Motor neuron (in vitro differentiated cells): ENCODE data around the gene PDLIM7. TPM values are rescaled to one million over a fixed set of nuclear protein-coding genes. Genes with fewer than 3 reads are reported as not detected.

Source experiments
- ATAC-seq, 8 experiments: fragments of 200-7000 bp; cut with Tn5 transposase; replicated peaks in 6 of 8; 2 replicates each; pipeline ENCODE4 v1.8.0; 2021; ENCODE audit warnings: mild to moderate bottlenecking in 8 of 8, moderate library complexity in 8 of 8
- H3K27ac ChIP-seq, 2 donors: fragments of 250-450 bp; sonication (Bioruptor Pico); 2 replicates each; pipeline ENCODE4 v1.9.0; 2021; ENCODE audit warnings: antibody characterized with exemption in 2 of 2, mild to moderate bottlenecking in 2 of 2, moderate library complexity in 1 of 2
- H3K4me1 ChIP-seq, 2 donors: fragments of 250-450 bp; sonication (Bioruptor Pico); replicated peaks in 1 of 2; 2 replicates each; pipeline ENCODE4 v1.6.1; 2021; ENCODE audit warnings: antibody characterized with exemption in 2 of 2, mild to moderate bottlenecking in 2 of 2, moderate library complexity in 1 of 2
- H3K4me3 ChIP-seq, 5 donors: fragments of 250-450 bp; sonication (Bioruptor Pico); 2 replicates each; pipeline ENCODE4 v1.9.0; 2021; ENCODE audit warnings: antibody characterized with exemption in 5 of 5, mild to moderate bottlenecking in 5 of 5, moderate library complexity in 4 of 5
- WGBS, 10 experiments: fragments of 450-650 bp; shearing (Covaris generic); methylation state at CpG; one replicate each; pipeline ENCODE4 v1.0.0; 2022; 5-methylcytosine and 5-hydroxymethylcytosine counted together
- in situ Hi-C, 9 experiments: fragments of 400-800 bp; cut with MboI; loops; one replicate each; pipeline ENCODE4 v1.15.0; 2021; ENCODE audit warnings: low sequenced_read_pairs in 9 of 9, low pct_unique_long_range_greater_than_20kb in 2 of 9; ENCODE audit not compliant: unreplicated experiment in 9 of 9
- total RNA-seq, 8 experiments: library from RNA; unstranded; fragments of 300-600 nt; gene quantifications; 2 replicates each; pipeline versions ENCODE4 v1.2.3 to v1.2.4, GENCODE V29; 2022

The PDLIM7 gene
- total RNA-seq, 8 experiments from 2014 or later = 24.6 to 116 (median 54.3) TPM

DNA sequence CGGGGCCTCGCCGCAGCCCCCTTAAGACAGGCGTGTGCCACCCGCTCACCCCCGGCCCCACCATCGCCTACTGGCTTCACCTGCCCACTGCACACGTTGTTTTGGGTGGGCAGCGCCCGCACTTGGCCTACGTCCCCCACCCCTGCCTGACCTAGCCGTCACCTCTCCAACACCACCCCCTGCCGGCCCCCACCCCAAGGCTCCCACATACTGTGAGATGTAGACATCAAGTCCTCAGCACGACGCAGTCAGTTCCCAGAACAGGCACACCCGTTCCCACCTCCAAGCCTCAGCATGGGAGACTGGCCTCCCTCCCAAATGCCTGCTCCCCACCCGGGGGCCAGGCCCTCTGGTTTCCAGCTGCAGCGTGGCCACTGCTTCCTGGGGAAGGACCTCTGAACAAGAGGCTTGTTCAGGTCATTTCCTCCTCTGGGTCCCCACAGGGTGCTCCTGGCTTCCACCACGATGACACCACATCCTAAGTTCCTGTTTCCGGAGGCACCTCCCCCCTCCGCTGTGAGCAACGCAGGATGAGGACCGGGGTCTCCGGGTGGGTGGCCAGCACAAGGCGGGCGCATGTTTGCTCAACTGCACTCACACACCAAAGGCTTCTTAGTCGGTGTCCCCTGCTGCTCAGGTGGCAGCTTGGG, 35.3 kb downstream of the PDLIM7 start:
- ATAC-seq = peak in 2 of 8 experiments; percentile 7 to 10
- Histone ChIP-seq H3K4me1 (peaks cover 8 to 22% of the 10 kb centered on the region in 2 donors), H3K4me3 (no peak overlapping the region), H3K27ac (no peak overlapping the region)
- in situ Hi-C loops = no loop called here
- WGBS, 10 experiments = 83 to 100% methylated on average over 1 of the region's 27 CpGs; no CpG with 5 or more reads in 8 of the 10 experiments

DNA sequence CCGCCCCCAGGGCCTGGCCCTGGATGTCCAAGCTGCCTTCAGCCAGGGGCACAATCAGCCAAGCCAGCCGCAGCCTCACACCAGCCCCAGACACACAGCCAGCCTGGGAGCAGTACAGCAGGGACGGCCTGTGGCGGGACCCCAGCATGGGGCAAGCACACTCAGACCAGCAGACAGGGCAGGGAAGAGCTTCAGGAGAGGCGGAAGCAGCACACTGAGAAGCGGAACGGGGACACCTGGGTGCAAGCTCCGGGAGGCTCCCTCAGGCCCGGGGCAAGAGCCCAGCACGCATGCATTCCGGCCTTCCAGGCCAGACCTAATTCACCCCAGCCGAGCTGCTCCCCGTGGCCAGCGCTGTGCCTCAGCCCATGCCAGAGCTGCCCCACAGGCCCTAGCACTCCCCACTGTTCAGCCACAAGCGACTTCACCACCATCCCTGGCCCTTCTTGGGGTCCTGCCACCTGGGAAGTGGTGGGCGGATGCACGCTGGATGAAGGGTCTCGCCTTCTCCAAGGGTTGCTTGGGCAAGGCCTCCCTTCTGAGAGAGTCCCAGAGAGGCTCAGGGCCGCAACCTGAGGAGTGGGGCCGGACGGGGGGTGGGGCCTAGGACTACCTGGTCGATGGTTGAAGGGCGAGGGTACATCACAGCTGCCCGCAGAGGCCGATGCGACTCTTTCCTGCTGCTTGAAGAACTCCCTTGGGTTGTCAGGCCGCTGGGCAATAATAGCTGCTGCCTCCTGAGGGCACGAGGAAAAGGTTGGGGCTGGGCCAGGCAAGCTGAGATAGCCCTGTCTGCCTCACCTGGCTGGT, 37.4 kb downstream of the PDLIM7 start:
- peak in 1 of 8 experiments; percentile 1 for ATAC-seq
- Histone ChIP-seq H3K27ac (peak overlapping the region in 1 of 2 donors; percentile 42), H3K4me3 (no peak overlapping the region), H3K4me1 (peaks cover 15 to 30% of the 10 kb centered on the region in 2 donors)
- WGBS, 10 experiments = 91 to 100% (median 93%) methylated on average over 1 to 9 of the region's 28 CpGs; no CpG with 5 or more reads in 5 of the 10 experiments
- in situ Hi-C loops = no loop called here

DNA sequence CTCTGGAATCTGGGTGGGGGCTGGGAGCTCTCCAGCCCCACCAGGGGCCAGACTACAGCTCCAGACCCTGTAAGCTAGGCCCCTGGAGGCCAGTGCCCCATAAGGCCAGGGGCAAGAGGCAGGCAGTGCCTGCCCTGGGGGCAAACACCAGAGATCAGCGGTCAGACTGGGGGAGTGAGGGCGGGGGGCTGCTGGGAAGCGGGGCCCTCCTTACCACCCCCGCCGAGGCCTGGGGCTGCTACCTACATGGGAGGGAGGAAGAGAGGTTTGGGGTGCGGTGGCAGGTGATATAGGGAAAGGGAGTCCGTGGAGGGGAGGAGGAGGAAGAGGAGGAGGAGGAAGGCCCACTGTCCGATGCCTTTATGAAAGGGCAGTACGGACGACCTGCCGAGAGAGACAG, 38.0 kb downstream of the PDLIM7 start:
- H3K27ac ChIP-seq = peak overlapping the region in 1 of 2 donors; percentile 42
- in situ Hi-C loops = no loop called here
- ATAC-seq = no peak
- peaks cover 15 to 30% of the 10 kb centered on the region in 2 donors for H3K4me1 ChIP-seq
- no peak overlapping the region for H3K4me3 ChIP-seq
- WGBS, 10 experiments = no CpG with 5 or more reads among the region's 11 CpGs

DNA sequence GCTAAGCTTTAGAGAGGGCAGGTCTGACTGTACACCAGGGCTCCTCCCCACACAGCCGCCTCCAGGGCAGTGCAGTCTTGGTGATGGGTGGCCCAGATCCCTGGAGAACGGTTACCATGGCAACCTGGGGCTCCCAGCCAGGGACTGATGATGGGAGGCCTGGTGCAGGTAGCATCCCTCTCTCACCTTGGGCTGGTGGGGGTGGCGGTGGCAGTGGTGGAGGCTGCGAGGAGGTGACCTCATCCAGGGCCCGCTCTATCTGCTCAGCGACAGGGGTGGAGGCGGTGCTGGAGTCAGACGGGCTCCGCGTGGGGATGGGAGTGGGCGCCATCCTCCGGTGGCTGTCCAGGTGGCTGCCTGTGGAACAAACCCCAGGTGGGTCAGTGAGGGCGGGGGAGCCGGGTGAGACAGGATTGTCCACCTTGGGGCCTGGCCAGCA, 38.5 kb downstream of the PDLIM7 start:
- no CpG with 5 or more reads among the region's 14 CpGs for WGBS, 10 experiments
- Histone ChIP-seq H3K27ac (peak overlapping the region in 1 of 2 donors; percentile 26), H3K4me3 (no peak overlapping the region), H3K4me1 (peaks cover 16 to 32% of the 10 kb centered on the region in 2 donors)
- in situ Hi-C loops = no loop called here
- ATAC-seq = no peak

DNA sequence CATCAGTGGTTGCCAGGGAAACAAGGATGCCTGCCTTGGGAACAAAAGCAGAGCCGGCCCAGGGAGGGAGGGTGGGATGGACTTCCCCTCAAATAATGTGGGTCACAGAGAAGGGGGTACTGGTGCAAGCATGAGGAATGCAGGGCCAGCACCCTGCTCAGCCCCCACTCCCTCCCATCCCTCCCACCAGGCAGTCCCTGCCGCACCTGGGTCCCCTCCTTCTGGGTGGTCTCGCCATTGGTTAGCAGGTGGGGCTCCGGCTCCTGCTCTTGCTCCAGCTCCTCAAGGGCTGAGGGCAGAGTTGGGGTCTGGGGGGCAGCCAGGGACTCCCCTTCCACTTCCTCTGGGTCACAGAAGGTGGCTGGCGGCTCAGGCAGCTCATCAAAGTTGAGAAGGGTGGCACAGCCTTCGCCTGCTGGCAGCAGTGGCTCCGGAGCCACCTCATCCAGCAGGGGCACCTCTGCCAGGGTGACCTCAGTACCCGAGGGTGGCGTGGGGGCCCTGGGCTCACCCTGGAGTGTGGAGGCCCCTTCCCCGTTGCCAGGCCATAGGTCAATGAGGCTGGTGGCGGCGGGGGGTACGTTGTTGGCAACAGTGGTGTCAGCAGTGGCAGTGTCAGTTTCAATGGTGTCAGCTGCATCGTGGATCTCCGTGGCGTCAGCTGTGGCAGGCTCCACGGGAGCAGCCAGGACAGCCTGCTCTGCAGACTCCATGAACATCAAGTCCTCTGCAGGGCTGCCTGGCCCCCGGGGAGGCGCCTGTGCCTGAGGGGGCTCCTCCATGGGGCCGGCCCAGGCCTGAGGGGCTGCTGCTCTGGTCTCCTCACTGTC, 39.3 kb downstream of the PDLIM7 start:
- in situ Hi-C loops = no loop called here
- WGBS, 10 experiments = 90% methylated on average over 2 of the region's 20 CpGs; no CpG with 5 or more reads in 9 of the 10 experiments
- peaks cover 20 to 40% of the 10 kb centered on the region in 2 donors for H3K4me1 ChIP-seq
- peak overlapping the region; percentile 34 to 39 for H3K27ac ChIP-seq
- H3K4me3 ChIP-seq = no peak overlapping the region
- no peak for ATAC-seq

DNA sequence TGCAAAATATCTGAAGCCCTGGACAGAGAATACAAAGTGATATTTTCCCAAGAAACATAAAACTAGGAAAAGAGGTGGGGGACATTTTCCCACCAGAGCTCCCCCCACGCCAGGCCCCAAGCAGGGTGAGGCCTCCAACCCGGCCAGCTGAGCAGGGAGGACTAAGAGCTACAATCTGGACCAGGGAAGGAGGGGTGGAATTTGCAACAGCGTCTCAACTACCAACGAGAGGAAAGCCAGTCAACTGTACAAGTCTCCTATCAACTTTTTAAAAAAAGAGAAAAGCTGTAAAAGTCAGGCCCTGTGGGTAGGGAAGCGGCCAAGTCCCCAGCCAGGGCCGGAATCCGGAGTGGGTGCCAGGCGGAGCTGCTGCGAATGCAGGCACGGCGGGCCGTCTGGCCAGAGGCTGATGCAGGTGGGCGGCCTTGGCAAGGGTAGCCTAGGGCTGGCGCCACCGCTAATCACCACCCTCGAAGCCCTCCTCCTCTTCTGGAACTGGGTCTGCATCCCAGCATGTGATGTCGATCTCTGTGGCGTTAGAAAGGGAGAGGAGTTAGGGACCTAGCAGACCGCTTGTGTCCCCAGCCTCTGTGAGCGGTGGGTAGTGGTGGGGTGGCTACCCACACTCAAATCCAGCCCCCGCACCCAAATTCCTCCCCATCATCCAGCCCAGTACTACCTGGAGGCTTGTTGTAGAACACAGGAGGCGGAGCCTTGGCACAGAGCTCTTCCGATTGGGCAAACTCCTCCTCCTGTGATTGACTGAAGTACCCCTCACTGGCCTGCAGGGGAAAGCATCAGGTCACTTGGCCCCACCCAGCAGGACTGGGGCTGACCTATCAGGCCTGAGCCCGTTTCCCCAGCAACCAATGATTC, 40.2 kb downstream of the PDLIM7 start:
- in situ Hi-C loops = no loop called here
- peak overlapping the region in 1 of 2 donors; percentile 32 for H3K27ac ChIP-seq
- H3K4me1 ChIP-seq = peaks cover 20 to 40% of the 10 kb centered on the region in 2 donors
- H3K4me3 ChIP-seq = no peak overlapping the region
- 51 to 100% (median 72%) methylated on average over 2 to 13 of the region's 24 CpGs; no CpG with 5 or more reads in 3 of the 10 experiments for WGBS, 10 experiments
- peak; percentile 19 to 60 (median 48) for ATAC-seq

DNA sequence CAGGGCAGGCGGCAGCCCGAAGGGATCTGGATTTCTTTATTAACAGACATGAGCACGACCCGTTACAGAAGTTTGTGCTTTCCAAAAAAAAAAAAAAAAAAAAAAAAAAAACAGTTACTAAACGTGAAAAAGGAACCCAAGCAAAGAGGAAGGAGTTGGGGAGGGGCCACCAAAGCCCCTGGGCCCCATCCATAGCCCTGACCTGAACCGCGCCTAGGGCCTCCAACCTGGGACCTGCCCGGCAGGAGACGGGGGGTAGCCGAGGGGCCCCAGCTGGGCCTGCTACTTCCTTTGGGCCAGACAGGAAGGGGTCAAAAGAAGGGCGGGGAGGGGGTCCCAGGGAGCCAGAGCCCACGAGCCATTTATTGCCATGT, 40.8 kb downstream of the PDLIM7 start:
- Histone ChIP-seq H3K4me1 (peaks cover 20 to 40% of the 10 kb centered on the region in 2 donors), H3K27ac (peak overlapping the region in 1 of 2 donors; percentile 32), H3K4me3 (peak overlapping the region in 3 of 5 donors; percentile 51 to 60 (median 58))
- no peak for ATAC-seq
- in situ Hi-C loops = no loop called here
- WGBS, 10 experiments = 10 to 50% (median 13%) methylated on average over 2 to 3 of the region's 12 CpGs; no CpG with 5 or more reads in 7 of the 10 experiments

DNA sequence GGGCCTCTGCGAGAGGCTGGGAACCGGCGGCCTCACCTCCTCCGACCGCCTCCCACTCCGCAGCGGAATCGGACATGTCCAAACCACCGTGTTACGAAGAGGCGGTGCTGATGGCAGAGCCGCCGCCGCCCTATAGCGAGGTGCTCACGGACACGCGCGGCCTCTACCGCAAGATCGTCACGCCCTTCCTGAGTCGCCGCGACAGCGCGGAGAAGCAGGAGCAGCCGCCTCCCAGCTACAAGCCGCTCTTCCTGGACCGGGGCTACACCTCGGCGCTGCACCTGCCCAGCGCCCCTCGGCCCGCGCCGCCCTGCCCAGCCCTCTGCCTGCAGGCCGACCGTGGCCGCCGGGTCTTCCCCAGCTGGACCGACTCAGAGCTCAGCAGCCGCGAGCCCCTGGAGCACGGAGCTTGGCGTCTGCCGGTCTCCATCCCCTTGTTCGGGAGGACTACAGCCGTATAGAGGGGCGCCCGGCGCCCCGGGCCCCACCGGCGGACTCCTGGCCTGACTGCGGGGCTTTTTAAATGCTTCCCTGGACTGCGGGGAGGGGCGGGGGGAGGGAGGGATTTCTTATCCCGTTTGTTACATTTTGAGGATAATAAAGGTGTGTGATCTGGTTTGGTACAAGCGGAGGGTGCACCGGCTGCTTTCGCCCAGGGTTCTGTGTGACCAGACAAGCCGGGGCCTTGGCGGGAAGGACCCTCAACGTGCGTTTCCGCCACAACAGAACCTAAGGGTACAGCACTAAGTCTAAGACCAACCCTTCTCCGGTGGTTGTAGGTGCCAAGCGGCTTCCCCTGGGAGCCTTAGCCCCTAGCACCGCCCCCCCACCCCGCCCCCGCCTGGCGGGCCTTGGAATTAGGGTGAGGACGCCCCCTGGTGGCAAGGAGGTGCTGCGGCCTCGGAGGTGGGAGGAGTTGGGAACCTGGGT, 41.5 kb downstream of the PDLIM7 start:
- WGBS, 10 experiments = 0 to 7% (median 0%) methylated on average over 1 to 9 of the region's 76 CpGs; no CpG with 5 or more reads in 5 of the 10 experiments
- in situ Hi-C loops = no loop called here
- ATAC-seq = peak; percentile 1 to 16 (median 9)

DNA sequence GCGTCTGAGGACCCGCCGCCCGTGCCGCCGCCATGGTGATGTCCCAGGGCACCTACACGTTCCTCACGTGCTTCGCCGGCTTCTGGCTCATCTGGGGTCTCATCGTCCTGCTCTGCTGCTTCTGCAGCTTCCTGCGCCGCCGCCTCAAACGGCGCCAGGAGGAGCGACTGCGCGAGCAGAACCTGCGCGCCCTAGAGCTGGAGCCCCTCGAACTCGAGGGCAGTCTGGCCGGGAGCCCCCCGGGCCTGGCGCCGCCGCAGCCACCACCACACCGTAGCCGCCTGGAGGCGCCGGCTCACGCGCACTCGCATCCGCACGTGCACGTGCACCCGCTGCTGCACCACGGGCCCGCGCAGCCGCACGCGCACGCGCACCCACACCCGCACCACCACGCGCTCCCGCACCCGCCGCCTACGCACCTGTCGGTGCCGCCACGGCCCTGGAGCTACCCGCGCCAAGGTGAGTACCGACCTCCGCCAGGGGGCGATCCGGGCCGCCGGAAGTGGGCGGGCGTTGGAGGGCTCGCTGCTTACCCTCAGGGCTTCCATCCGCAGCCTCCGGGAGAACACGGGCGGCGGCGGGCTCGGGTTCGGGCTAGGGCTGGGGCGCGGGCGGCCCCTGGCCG, 42.3 kb downstream of the PDLIM7 start:
- Histone ChIP-seq H3K4me3 (peak overlapping the region; percentile 44 to 60 (median 51)), H3K4me1 (peaks cover 20 to 40% of the 10 kb centered on the region in 2 donors), H3K27ac (peak overlapping the region; percentile 75 to 81)
- WGBS, 10 experiments = 0 to 3% (median 1%) methylated on average over 1 to 27 of the region's 80 CpGs; no CpG with 5 or more reads in 6 of the 10 experiments
- ATAC-seq = peak; percentile 15 to 73 (median 62)
- in situ Hi-C loops = no loop called here

More for the DNA sequence above, 41.5 kb downstream of the PDLIM7 start:
- Histone ChIP-seq H3K4me1 (peaks cover 20 to 40% of the 10 kb centered on the region in 2 donors), H3K4me3 (peak overlapping the region; percentile 44 to 60 (median 51)), H3K27ac (peak overlapping the region; percentile 75 to 81)

DNA sequence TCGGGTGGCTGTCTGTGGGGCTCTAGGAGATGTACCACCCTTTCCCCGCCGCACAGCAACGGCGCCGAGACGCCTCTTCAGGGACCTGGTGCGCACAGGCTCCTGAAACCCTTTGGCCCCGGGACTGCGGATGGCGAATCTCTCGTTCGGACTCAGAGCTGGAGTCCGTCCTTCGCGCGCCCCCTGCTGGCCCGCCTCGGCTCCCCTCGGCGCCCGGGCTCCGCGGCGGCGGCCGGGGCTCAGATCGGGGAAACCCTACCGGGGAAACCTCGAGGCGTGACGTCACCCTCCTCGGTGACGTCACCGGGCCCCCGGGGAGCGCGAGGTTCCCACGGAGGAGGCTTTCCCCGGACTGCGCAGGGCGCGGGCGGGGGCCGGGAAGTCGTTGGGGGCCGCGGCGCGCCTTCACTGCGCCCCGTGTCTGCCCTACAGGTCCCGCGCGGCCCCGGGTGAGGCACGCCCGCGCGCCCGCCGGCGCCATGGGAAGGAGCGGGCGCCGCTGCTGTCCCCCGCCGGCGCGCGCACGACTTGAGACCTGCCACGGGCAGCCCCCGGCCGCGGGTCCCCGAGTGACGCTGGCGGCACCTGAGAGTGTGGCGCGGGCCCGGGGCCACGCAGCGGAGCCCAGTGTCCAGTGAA, 42.9 kb downstream of the PDLIM7 start:
- in situ Hi-C loops = no loop called here
- 0 to 2% (median 0%) methylated on average over 1 to 11 of the region's 84 CpGs; no CpG with 5 or more reads in 7 of the 10 experiments for WGBS, 10 experiments
- Histone ChIP-seq H3K4me3 (peak overlapping the region; percentile 44 to 60 (median 51)), H3K27ac (peak overlapping the region; percentile 75 to 81), H3K4me1 (peaks cover 20 to 38% of the 10 kb centered on the region in 2 donors)
- ATAC-seq = peak; percentile 52 to 64 (median 60)
